ENCODE results near the gene IKZF1.
"Not testable (repeated sequence)": the region's sequence is repeated elsewhere in the genome, so short reads cannot be mapped to it uniquely, and the experiment has no call there.

Gene IKZF1

GRCh38 chr7:50335795-50336754, 31.6 kb downstream of the IKZF1 start:
- DNase-seq, result peak; percentile 71

GRCh38 chr7:50336894-50337703, 32.6 kb downstream of the IKZF1 start:
- no peak for DNase-seq

DNA sequence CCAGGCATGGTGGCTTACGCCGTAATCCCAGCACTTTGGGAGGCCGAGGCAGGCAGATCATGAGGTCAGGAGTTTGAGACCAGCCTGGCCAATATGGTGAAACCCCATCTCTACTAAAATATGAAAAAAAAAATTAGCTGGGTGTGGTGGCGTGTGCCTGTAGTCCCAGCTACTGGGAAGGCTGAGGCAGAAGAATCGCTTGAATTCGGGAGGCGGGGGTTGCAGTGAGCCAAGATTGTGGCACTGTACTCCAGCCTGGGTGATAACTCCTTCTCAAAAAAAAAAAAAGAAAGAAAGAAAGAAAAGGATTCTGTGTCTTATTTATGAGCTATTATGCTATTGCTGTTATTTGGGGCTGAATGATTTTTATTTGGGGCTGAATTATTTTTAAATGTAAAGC, 35.0 kb downstream of the IKZF1 start:
- DNase-seq, result not testable (repeated sequence)

GRCh38 chr7:50339990-50340500, 35.5 kb downstream of the IKZF1 start:
- no peak for DNase-seq

DNA sequence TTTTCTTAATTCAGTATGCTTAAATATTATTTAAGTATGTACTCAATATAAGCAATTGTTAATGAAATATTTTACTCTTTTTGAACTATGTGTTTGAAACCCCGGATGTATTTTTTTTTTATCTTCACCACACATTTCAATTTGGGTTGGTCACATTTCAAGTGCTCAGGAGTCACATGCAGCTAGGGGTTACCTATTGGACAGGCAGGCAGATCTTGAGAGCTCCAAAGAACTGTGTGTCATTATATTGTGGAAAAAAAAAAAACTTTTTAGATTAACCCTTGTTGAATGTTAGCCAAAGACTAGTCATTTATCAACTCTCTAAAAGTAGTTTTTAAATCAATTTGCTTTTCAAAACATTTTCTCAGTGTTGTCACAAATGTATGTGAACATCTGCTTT, 37.2 kb downstream of the IKZF1 start:
- DNase-seq, result no peak

GRCh38 chr7:50342616-50343114, 38.1 kb downstream of the IKZF1 start:
- DNase-seq, result peak; percentile 61

DNA sequence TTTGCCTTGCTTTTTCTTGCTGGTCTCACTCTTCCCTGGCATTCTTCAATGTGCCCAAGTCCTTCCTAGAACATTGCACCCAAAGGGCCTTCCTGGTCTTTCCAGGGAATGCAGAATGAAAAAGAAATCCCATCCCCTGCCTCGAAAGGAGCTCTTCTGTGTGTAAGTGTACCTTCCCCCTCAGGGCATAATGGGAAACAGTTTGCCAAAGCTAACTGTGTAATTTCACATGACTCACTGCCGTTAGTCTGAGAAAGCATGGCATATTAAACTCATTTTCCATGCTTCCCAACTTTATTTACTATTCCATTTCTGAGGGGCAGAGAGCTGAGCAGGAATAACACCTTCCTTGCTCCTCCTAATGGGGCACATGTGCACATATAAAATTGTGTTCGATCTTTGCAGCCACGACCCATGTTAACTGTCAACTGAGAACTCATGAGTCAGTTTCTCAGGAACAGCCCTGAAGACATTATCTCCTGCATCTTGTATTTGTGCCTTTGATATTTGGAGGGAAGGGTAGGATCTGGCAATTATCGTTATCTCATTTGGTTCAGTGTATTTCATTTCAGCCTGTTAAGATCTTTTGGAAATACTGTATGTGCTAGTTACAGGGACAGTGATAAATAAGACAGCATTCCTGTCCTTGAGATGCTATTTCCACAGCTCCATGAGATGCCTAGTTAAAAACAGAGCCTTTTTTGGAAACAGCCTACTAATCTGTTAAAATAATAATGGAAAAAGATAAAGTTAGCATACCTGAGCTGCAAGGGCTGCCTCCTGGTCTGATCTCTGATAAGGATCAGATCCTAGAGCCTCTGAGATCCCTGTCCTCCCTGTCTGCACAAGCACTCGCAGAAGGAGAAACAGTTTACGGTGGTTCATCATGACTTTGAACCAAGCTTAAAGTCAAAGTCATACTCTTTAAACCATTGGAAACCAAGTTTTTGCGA, 42.3 kb downstream of the IKZF1 start:
- no peak for DNase-seq

DNA sequence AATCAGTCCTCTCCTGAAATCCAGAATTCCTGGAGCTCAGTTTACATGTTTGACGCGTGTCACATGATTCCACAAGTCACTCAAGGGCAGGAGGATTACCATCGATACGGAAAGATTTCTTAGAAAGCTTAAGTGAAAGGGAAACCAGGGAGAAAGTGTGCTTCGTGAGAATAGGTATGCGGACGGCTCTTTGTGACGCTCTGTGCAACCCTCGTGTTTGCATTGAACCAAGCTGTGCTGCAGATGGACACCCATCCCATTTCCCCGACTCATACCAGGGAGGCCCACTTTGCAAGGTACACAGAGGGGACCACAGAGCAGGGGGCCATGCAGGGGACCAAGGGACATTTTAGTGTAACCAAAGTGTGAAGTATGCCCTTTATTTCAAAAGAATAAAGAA, 43.2 kb downstream of the IKZF1 start:
- DNase-seq, result no peak

- DNase-seq, result no peak
Measured at GRCh38 chr7:50348469-50349162, 44.1 kb downstream of the IKZF1 start.

DNA sequence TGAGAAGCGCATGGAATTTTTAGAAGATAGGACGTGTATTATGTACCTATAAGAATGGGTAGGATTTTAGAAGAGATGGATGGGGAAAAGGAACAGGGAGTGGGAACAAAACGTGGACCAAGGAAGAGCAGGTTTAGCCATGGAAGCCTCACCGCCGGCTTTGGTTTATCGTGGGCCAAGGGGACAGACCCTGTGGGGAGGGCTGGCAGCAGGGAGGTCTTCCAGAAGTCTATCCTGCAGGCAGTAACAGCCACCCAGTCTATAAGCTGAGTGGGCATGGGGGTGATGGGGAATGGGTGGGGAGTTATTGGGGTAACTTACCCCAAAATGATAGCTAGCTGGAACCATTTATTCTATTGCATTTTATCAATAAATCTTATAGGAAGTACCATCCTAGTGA, 44.9 kb downstream of the IKZF1 start:
- DNase-seq, result no peak

- DNase-seq, result peak; percentile 55
Measured at GRCh38 chr7:50349963-50350944, 45.7 kb downstream of the IKZF1 start.

DNA sequence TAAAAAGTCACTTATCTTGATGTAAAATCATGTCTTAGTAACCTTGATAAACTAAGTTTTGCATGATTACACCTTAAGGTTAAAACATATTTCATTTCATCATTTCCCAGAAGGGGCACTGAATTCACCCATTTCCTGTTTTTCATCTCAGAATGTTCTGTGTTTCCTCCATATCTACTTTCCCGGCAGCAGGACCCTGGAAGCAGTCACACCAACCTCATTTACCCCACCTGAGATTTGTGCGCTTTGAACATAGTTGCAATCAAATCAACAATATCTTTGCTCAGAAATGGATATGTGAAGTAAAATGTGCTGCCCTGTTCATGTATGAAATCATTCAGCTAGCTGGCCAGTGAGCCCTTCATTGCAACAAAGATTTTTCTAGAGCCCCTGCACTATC, 46.8 kb downstream of the IKZF1 start:
- DNase-seq, result no peak

GRCh38 chr7:50352282-50352681, 47.8 kb downstream of the IKZF1 start:
- no peak for DNase-seq

GRCh38 chr7:50352751-50353150, 48.2 kb downstream of the IKZF1 start:
- DNase-seq, result no peak

GRCh38 chr7:50353201-50353600, 48.7 kb downstream of the IKZF1 start:
- DNase-seq, result no peak

DNA sequence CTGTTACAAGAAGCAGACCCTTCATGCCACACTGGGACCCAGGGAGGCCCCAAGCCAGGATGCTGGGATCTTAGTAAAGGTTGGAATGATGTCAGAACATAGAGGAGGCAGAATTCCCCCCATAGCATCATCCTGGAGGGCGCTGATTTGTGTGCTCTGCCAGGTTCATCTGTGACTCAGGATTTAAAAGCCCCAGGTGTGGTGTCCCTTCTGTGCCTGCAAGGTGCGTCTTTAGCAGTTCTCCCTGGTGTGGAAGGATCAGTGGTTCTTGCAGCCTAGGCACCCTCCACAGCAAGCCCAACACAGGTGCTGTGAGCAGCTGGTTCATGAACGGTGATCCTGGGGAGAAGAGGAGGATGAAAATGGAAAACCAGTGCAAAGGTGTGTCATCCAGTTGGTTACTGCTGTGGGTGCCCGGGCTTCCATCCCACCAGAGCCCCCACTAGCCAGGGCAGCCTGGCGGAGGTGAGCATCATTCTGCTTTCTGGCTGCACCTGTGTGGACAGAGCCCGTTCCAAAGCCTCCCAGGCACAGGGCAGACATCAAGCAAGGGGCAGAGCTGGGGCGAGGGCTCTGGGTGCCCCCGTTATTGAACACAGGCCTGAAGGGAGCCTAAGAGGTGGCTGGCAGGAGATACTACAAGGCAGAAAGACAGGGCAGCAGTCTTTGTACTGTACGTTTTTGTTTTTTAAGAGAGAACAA, 49.5 kb downstream of the IKZF1 start:
- DNase-seq, result no peak

DNA sequence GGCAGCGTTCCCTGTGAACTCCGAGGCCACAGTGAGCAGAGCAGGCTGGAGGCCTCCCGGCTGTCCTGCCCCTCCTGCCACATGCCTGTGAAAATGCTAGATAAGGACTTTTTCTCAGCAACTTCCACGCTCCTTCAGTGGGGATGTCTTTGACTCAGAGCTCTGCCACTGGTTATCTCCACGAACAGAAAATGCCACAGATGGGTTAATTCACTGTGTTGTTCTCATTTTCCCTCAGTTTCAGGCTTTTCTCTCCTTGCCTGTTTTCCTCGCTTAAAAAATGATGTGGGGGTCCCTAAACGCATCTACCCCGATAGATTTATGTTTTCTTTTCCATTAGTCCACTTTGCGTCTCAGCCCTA, 51.3 kb downstream of the IKZF1 start:
- DNase-seq, result no peak

GRCh38 chr7:50356212-50356944, 51.9 kb downstream of the IKZF1 start:
- no peak for DNase-seq

DNA sequence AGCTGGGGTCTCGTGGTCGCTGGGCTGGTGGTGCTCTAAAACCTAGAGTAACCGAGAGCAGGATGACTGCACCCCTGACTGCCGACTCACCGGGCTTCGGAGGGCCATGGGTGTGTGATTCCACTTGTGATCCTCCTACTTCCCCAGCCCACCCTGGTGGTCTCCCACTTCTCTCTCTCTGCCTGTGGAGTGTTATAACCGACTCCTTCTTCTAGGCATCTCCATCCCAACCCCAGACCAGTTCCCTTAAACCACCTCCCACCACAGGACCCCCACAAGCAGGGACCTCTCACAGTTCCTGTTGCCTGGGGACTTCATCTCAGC, 52.4 kb downstream of the IKZF1 start:
- no peak for DNase-seq
